NK-92 (cell line): ENCODE measurements around the gene SRP68.
"Not testable (repeated sequence)": the region's sequence is repeated elsewhere in the genome, so short reads cannot be mapped to it uniquely, and the experiment has no call there.

Experiments used
- DNase-seq: peaks from one replicate; lab custom pipeline; 2025; ENCODE audit not compliant: unreplicated experiment; lab: John Stamatoyannopoulos, UW

The SRP68 gene

DNA sequence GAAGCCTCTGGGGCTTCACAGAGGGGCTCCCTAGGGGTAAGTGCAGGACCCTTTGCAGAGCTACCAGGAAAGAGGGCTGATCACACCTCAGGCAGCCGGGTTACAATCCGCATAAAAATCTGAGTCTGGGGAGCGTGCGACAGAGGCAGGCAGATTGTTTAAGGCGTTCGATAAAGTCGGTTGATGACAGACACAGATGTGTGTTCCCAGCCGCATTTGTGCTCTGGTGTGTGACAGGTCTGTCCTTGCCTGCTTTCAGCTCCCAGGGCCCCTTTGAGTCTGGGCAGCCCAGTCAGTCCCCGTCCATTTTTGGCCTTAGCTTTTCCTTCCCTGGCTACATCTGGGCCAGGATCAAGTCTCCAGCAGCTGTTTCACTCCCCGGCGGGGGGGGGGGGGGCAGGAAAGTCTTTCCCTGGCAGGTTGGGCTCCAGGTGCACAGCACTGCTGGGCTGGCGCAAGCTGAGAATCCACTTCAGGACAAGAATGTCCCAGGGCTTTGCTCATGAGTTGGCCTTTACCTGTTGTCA, 5.3 kb upstream of the SRP68 start:
- no peak for DNase-seq

DNA sequence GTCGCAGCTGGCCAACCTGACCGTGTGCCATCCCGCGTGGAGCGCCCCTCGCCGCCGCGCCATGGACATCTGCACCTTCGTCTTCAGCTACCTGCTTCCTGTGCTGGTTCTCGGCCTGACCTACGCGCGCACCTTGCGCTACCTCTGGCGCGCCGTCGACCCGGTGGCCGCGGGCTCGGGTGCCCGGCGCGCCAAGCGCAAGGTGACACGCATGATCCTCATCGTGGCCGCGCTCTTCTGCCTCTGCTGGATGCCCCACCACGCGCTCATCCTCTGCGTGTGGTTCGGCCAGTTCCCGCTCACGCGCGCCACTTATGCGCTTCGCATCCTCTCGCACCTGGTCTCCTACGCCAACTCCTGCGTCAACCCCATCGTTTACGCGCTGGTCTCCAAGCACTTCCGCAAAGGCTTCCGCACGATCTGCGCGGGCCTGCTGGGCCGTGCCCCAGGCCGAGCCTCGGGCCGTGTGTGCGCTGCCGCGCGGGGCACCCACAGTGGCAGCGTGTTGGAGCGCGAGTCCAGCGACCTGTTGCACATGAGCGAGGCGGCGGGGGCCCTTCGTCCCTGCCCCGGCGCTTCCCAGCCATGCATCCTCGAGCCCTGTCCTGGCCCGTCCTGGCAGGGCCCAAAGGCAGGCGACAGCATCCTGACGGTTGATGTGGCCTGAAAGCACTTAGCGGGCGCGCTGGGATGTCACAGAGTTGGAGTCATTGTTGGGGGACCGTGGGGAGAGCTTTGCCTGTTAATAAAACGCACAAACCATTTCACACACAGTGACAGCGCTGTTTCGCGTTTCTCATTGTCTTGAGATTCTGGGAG, 4.7 kb upstream of the SRP68 start:
- no peak for DNase-seq

DNA sequence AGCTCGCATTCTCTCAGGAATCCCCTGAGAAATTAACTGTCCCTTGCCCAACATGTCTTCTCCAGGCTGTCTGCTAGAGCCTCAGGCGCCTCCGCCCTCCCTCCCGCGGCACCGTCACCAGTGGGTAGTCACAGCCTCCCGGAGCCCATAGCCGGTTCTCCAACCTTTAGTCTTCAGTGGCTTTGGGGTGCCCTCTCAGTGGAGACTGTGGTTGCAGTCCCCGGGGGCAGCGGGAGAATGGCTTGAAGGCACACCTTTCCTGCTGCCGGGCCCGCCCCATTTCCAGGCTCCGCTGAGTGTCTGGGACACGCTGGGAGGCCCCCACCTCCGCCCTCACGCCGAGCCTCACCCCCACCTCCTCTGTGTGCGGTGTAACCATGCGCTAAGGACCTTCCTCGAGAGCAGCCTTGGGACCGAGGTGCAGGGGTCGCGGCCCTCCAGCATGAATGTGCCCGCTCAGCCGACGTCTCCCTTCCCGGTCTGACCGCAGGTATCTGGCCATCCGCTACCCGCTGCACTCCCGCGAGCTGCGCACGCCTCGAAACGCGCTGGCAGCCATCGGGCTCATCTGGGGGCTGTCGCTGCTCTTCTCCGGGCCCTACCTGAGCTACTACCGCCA, 3.9 kb upstream of the SRP68 start:
- DNase-seq: no peak

DNA sequence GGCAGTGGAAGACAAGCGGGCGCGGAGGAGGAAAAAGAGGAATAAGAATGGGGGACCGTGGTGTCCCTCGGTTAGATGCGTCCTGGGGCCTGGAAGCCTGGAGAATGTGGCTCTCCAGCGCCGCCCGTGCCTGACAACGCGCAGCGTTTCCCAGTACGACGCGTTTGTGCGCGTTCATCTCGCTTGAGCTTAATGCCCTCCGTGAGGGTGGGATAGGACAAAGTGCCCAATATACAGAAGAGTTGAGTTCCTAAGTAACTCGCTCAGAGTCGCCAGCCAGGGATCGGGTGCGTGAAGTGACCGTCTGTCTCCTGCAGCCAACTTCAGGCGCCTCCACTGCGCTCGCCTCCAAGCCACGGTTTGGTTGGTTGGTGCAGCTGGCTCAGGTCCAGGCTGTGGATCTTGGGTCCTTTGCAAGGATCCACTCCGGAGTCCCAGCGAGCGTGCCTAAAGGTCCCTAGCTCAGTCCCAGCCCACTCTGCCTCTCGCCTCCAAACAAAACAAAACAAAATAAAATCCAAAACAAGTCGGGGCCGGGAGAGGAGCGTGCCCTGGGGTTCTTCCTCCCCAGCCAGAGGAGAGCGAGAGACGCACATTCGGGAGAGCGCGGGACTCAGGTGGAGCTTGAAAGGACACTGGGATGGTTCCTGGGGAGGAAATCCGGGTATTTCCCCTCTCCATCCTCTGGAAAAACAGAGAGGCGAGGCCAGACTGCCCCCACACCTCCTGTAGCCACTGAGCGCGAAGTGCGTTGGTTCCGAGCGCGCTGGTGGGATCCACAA, 3.2 kb upstream of the SRP68 start:
- DNase-seq: no peak

DNA sequence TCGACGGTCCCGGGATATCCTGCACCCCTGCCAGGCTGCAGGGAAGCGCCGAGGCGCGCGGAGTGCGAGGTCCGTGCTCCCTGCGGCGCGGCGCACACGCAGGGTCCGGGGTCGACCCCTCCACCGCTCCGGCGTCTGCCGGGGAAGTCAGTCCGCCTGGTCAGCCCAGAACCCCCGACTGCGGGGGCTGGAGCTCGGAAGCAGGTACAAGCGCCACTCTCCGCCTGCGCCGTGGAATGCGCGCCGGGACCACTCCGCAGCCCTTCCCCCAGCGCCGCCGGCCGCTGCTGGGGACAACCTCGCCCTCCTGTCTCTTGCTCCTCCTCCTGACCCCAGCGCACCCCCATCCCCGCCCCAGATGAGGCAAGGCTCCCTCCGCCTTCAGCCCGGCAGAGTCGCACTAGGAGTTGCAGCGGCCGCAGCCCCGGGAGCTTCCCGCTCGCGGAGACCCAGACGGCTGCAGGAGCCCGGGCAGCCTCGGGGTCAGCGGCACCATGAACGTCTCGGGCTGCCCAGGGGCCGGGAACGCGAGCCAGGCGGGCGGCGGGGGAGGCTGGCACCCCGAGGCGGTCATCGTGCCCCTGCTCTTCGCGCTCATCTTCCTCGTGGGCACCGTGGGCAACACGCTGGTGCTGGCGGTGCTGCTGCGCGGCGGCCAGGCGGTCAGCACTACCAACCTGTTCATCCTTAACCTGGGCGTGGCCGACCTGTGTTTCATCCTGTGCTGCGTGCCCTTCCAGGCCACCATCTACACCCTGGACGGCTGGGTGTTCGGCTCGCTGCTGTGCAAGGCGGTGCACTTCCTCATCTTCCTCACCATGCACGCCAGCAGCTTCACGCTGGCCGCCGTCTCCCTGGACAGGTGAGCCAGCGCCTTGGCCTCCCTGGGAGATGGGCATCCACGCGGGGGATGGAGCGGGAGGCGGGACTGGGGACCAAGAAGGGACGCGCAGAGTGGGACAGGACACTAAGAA, 2.4 kb upstream of the SRP68 start, which contains the start of gene GALR2:
GALR2 (plus strand) TSS at position 392 of the 974 bp plus-strand sequence; CDS start at position 495, 103 bp downstream.
- no peak for DNase-seq

DNA sequence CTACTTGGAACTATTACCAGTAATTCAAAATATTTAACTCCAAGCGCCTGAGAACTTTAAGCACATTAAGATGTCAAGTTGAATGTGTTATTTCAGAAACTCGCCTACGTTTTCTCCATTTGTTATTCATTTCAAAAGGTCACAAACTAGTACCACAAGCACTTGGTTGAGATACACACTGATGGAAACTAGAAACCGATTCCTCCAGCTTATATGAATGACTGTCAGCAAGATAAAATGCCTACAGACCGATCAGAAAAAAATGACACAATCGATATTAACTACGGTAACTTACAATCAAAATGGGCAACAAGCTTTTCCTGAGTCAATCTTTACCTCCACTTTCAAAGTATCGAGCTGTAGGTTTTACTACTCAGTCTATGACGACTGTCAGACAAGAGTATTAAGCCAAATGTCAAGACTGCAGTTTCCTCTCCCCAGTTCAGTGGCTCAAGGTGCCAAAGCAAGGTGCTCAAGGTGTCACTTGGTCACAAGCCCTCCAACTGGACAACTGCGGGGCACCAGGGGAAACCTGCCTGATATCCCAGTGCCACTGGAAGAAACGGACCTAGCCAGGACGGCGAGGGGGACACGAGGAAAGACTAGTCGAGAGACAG, 678 bp downstream of the SRP68 start:
- DNase-seq: no peak

DNA sequence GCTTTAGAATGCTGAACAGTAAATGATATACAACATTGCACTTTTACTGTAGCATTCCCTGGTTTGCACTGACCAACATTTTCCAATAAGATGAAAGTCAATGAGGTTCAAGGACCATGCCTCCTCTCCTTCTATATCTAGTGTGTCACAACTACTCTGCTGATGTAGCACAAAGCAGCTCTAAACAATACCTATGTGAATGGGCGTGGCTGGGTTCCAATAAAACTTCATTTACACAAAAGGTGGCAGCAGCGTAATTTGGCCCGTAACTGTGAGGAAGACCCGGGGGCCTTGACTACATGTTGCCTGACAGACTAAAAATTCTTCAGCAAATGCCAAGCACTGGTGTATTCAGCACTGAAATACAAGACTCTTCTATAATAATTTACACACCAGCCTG, 6.5 kb downstream of the SRP68 start:
- DNase-seq: no peak

DNA sequence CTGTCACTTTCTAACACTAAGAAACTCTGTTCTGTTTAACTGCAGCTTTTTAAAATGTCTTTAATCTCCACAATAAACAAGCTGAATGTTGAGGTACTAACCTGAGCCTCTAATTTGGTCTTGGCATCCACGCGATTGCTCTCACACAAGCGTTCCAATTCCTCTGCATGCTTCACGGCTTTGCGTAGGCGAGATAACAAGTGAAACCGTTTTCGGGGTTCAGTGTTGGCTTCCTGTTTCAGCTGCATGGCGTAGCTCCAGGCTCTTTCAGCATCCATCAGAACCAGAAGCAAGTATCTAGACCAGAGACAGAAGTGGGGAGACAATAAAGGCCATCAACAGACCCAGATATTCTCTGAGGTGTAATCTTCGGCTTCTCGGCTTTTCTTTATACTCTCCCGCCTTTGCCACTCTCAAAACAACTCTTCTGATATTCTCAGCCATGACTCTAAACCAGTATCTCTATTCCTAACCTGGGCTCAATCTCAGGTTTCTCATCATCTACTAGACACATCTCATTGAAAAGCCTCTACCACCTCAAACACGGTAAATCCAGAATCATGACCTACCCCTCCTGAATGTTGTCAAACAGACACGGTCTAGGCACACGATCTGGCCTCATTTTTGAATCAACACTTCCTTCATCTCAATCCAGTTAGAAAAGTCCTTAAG, 8.3 kb downstream of the SRP68 start:
- no peak for DNase-seq

DNA sequence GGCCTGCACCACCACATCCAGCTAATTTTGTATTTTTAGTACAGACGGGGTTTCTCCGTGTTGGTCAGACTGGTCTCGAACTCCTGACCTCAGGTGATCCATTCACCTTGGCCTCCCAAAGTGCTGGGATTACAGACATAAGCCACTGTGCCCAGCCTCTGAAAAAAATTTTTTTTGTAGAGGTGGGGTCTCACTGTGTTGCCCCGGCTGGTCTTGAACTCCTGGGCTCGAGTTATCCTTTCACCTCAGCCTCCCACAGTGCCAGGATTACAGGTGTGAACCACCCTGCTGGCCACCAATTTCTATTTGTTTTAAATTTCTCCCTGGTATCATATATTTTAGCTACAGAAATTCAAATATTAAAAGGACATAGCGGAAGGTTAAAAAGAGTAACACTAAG, 14.1 kb downstream of the SRP68 start:
- DNase-seq: not testable (repeated sequence)

DNA sequence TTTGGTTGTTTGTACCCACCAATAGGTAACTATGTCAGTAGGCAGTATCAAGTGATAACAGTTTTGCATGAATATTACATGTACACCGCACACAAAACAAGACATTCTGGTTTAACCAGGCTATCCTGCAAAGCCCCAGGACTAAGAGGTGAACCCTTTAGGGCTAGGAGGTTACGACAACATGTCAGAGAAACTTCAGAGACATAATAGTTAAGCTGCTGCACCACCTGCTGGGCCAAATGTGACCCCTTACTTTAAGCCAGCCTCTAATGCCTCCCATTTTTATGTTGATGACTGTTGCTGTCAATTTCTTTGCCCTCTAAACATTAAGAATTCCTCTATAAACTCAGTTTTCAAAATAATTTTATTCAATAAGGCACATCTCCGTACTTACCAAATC, 15.4 kb downstream of the SRP68 start:
- no peak for DNase-seq

DNA sequence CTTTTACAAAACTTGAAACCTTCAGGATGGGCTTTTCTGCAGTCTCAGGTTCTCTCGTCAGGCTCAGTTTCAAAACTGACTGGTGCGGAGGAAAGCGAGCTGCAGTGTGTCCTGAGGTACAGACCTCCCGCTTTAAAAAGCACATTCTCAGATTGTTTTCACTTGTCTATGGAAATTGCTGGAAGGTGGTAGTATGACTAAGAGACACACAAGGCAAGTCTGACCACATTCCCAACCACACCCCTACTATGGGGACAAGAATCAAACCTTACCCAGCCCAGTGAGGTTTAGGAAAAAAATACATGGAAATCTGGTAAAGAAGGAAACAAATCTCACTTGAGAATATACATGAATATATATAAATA, 18.2 kb downstream of the SRP68 start:
- DNase-seq: no peak

DNA sequence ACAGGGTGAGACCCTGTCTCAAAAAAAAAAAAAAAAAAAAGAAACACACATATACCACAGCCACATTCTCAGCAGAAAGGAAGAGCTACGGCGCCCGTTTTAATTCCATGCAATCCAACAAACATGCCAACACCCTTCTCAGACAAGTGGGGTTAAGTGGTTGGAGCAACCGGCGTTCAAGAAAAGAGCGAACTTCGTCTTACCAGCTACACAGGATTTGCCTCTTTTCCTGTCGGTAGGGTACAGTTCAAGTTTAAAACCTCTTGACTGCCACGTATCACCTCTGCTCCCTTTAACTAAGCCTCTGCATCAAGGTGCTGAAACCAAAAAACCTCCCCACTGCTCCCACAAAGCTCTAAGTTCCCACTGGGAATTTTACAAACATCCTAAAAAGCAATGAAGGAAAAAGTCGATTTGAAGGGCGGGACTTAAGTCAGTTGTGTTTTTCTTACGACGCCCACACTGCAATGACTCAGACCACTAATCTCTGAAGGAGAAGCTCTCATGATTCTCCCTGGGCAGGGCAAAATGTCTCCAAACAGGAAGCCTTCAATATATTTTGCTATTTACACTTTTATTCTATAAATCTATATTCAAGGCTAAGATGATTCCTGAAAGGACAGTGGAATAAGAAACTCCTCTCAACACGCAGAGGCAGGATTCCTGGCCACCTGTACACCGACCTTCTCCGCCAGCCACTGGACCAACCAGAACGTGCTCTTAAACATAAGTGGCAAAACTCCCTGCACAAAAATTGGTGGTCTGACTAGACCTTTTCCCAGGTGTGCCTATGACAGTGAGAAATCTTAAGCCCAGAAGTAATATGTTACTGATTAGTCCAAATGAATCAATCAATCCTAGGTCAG, 18.8 kb downstream of the SRP68 start:
- no peak for DNase-seq

DNA sequence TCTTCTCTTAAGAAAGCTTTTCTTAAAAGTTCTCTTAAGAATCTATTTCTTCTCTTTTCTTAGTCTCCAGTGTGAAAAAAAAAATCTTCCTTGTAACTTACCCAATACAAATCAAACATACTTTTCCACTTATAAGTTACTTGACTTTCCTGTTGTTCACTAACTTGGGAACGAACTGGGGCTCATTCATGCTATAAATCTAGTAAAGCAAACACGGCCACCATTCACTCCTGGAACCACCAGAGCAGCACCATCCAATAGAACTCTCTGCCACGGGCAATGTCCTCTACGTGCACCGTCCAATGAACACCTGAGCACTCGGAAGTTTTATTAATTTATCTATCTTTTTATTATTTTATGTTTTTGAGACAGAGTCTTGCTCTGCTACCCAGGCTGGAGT, 20.8 kb downstream of the SRP68 start:
- DNase-seq: no peak

DNA sequence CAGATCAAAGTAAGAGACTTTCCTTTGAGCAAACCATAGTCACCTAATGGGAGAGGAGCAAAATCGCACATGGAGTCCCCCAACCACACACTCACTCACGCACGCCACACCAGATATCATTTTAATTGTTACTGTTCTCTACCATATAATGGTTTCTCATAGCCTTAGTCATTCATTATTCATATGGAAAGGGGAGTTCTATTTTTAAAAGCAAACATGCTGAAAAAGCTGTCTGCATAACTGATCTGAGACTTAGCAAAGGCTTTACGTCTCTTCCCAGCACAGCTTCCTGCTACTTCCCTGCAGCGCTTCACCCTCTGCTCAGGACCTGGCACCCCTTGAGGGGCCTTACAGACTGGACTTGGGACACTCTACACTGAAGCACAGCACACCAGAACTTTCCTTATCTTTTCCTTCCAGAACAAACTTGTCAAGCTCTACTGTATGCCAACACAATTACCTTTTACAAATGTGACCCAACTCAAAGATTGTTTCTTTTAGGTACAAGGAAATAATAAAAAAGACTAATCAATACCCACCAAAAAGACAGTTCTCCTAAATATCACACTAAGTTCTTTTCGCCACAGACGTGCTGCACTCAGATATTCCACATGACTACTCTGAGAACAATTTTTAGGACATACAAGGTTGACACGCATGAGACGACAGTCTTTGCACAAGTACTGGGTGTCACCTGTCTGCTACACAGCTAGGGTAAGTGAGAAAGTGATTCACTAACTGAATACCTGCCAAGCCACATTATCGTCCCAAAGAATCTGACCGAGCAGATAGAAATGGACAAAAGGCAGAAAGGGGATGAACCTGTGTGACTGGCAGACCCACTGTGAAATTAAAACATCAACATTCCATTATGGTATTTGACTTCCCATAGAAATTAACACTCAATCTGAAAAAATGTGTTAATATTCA, 21.5 kb downstream of the SRP68 start:
- DNase-seq: no peak

DNA sequence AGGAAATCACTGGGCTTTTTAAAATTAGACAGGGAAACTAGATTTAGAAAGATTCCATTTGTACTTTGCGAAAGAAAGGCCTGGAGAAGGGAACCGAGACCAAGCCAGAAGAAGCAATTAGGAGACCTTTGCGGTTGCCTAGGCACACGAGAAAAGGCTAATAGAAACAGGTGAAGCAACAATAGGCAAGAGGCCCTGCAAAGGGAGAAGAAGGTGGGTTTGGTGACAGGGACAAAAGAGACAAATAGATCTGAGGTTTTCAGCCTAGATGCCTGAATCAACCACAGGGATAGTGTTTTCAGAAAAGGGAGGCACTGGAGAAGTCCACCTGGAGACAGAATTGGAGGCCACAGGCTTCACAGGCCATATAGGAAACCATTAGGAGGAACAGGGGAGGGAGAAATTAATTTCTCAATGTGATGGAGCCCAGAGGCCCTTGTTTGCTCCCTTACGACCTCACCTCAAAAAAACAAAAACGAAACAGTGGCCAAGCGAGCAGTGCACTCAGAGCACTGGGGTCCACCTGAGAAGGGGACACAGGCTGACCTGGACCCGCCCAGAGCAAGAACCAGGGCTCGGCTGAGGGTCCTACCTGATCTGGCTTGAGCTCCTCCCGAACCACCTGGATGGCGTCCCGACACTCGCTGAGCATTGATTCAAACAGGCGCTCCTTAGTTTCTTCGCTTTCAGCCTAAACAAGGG, 22.3 kb downstream of the SRP68 start:
- no peak for DNase-seq

DNA sequence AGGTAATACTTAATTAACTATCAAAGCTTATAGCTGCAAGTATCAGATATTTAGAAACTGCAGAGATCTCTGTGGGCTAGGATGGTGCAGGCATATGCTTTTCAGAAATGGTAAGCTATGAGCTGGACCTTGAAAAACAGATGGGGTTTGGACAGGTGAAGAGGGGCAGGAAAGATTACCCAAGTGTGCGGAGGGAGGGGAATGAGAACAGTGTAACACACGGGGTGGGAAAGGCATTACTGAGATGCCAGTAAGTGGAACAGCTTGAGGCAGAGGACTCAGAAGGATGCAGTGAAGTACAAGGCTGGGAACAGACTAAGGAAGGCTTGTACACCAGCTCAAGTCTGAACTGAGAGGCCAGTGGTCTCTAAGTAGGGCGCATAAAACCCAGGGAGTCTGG, 23.1 kb downstream of the SRP68 start:
- DNase-seq: no peak

DNA sequence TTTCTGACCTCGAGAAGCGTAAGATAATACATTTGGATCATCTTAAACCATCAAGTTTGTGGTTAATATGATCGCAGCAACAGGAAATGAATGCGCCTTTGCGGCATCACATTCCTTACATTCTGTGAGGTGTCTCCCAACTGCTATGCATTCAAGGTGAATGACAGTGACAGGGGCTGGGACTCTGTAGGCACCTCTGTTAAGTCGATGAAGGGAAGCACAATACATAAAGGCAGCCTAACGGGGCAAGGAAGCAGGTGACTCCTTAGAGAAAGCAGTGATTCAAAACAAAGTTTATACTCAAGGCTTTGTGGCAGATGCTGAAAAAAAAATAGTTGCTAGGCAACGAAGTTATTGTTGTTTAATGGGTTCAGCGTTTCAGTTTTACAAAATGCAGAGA, 23.6 kb downstream of the SRP68 start:
- DNase-seq: no peak
